Gastrocnemius medialis (tissue), 4 donors: Measurements from ENCODE around the gene CNPY4.

Experiments used
- POLR2A ChIP-seq, 2 donors: fragments of 450-650 bp; IDR thresholded peaks; one replicate each; pipeline ENCODE4 v1.6.1; 2017; ENCODE audit warnings: antibody characterized with exemption in 2 of 2, mild to moderate bottlenecking in 2 of 2, moderate library complexity in 2 of 2
- TF ChIP-seq, protein P1 (sequence below), 5 experiments: fragments of 450-650 bp in 3 of 5; fragments of 200-600 bp in 2 of 5; sonication (generic) in 2 of 5; IDR thresholded peaks in 4 of 5; conservative IDR thresholded peaks in 1 of 5; 1 replicate in 4 of 5; 2 replicates in 1 of 5; pipeline ENCODE4 v1.5.1; 2016 to 2019; ENCODE audit warnings: antibody characterized with exemption in 5 of 5, mild to moderate bottlenecking in 3 of 5, moderate library complexity in 3 of 5

DNA sequence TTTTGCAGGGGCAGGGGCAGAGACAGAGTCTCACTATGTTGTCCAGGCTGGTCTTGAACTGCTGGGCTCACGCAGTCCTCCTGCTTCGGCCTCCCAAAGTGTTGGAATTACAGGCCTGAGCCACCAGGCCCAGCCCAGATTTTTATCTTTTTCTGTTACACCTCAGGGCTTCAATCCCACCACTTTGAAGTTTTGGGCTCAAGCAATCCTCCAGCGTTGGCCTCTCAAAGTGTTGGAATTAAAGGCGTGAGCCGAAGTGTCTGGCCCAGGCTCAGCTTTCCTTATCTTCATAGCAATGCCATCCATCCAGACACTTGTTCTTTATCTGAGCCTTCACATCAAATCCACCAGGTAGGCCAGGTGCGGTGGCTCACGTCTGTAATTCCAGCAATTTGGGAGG is 4.4 kb upstream of the CNPY4 start:
- TF ChIP-seq, protein P1, sequence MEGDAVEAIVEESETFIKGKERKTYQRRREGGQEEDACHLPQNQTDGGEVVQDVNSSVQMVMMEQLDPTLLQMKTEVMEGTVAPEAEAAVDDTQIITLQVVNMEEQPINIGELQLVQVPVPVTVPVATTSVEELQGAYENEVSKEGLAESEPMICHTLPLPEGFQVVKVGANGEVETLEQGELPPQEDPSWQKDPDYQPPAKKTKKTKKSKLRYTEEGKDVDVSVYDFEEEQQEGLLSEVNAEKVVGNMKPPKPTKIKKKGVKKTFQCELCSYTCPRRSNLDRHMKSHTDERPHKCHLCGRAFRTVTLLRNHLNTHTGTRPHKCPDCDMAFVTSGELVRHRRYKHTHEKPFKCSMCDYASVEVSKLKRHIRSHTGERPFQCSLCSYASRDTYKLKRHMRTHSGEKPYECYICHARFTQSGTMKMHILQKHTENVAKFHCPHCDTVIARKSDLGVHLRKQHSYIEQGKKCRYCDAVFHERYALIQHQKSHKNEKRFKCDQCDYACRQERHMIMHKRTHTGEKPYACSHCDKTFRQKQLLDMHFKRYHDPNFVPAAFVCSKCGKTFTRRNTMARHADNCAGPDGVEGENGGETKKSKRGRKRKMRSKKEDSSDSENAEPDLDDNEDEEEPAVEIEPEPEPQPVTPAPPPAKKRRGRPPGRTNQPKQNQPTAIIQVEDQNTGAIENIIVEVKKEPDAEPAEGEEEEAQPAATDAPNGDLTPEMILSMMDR (IDR thresholded peaks at IDR 0.05 in 4 of 5, conservative IDR thresholded peaks at IDR 0.05 in 1 of 5) = no peak
- TF ChIP-seq POLR2A (IDR thresholded peaks at IDR 0.05) = no peak
